Measurements from ENCODE around the gene LPP. TPM values are rescaled to one million over a fixed set of nuclear protein-coding genes. Genes with fewer than 3 reads are reported as not detected.
A peak's percentile ranks its signal among the peaks of the same experiment; 100 is the strongest.

Gene LPP
- total RNA-seq, 1 experiment from 2014 or later, result 264 TPM

- CTCF ChIA-PET, result no interaction called here
- TF ChIP-seq CTCF (IDR thresholded peaks at IDR 0.05; ENCODE audit: unreplicated experiment), result no peak
- no TSS peak for BruUV-seq (replicated peaks)
- no peak overlapping the region for H3K27ac Mint-ChIP-seq (ENCODE audit: unreplicated experiment)
- no peak overlapping the region for H3K4me3 Mint-ChIP-seq (ENCODE audit: low read depth, unreplicated experiment)
- H3K9me3 Mint-ChIP-seq (ENCODE audit: low read depth, unreplicated experiment), result no peaks in the 10 kb centered on the region
- intact Hi-C loops (cut with micrococcal nuclease; ENCODE audit: unreplicated experiment), result no loop called here
- no peak for DNase-seq
- peaks cover 7% of the 10 kb centered on the region for H3K4me1 Mint-ChIP-seq (ENCODE audit: low read depth, unreplicated experiment)
- H3K27me3 Mint-ChIP-seq (ENCODE audit: unreplicated experiment), result no peaks in the 10 kb centered on the region
- H3K36me3 Mint-ChIP-seq (ENCODE audit: insufficient read depth, unreplicated experiment), result peaks cover 11% of the 10 kb centered on the region
Measured at GRCh38 chr3:188488801-188489200, 334.8 kb downstream of the LPP start.

GRCh38 chr3:188489639-188490405 is 335.9 kb downstream of the LPP start:
- intact Hi-C loops (cut with micrococcal nuclease; ENCODE audit: unreplicated experiment), result no loop called here
- Mint-ChIP-seq H3K36me3 (ENCODE audit: insufficient read depth, unreplicated experiment) (peaks cover 11% of the 10 kb centered on the region), H3K27ac (ENCODE audit: unreplicated experiment) (peak overlapping the region; percentile 5), H3K9me3 (ENCODE audit: low read depth, unreplicated experiment) (no peaks in the 10 kb centered on the region), H3K4me1 (ENCODE audit: low read depth, unreplicated experiment) (peaks cover 7% of the 10 kb centered on the region), H3K4me3 (ENCODE audit: low read depth, unreplicated experiment) (no peak overlapping the region), H3K27me3 (ENCODE audit: unreplicated experiment) (no peaks in the 10 kb centered on the region)
- DNase-seq, result no peak
- BruUV-seq (replicated peaks), result no TSS peak
- no peak for TF ChIP-seq CTCF (IDR thresholded peaks at IDR 0.05; ENCODE audit: unreplicated experiment)
- CTCF ChIA-PET, result no interaction called here

GRCh38 chr3:188490416-188490815 is 336.5 kb downstream of the LPP start:
- H3K36me3 Mint-ChIP-seq (ENCODE audit: insufficient read depth, unreplicated experiment), result peaks cover 7% of the 10 kb centered on the region
- BruUV-seq (replicated peaks), result no TSS peak
- no peak overlapping the region for H3K27ac Mint-ChIP-seq (ENCODE audit: unreplicated experiment)
- H3K4me1 Mint-ChIP-seq (ENCODE audit: low read depth, unreplicated experiment), result peaks cover 7% of the 10 kb centered on the region
- intact Hi-C loops (cut with micrococcal nuclease; ENCODE audit: unreplicated experiment), result no loop called here
- DNase-seq, result no peak
- no peaks in the 10 kb centered on the region for H3K9me3 Mint-ChIP-seq (ENCODE audit: low read depth, unreplicated experiment)
- no peak overlapping the region for H3K4me3 Mint-ChIP-seq (ENCODE audit: low read depth, unreplicated experiment)
- no peaks in the 10 kb centered on the region for H3K27me3 Mint-ChIP-seq (ENCODE audit: unreplicated experiment)
- CTCF ChIA-PET, result interaction anchor here (0.6 kb wide), 1 partner anchor 156 kb away, joined by 4 read pairs; no protein-coding TSS in a partner anchor
- no peak for TF ChIP-seq CTCF (IDR thresholded peaks at IDR 0.05; ENCODE audit: unreplicated experiment)

GRCh38 chr3:188491276-188491687 is 337.3 kb downstream of the LPP start:
- H3K4me1 Mint-ChIP-seq (ENCODE audit: low read depth, unreplicated experiment), result peaks cover 7% of the 10 kb centered on the region
- BruUV-seq (replicated peaks), result no TSS peak
- DNase-seq, result no peak
- intact Hi-C loops (cut with micrococcal nuclease; ENCODE audit: unreplicated experiment), result no loop called here
- H3K27ac Mint-ChIP-seq (ENCODE audit: unreplicated experiment), result no peak overlapping the region
- H3K27me3 Mint-ChIP-seq (ENCODE audit: unreplicated experiment), result no peaks in the 10 kb centered on the region
- H3K9me3 Mint-ChIP-seq (ENCODE audit: low read depth, unreplicated experiment), result no peaks in the 10 kb centered on the region
- CTCF ChIA-PET, result no interaction called here
- no peak for TF ChIP-seq CTCF (IDR thresholded peaks at IDR 0.05; ENCODE audit: unreplicated experiment)
- no peak overlapping the region for H3K4me3 Mint-ChIP-seq (ENCODE audit: low read depth, unreplicated experiment)
- peaks cover 3% of the 10 kb centered on the region for H3K36me3 Mint-ChIP-seq (ENCODE audit: insufficient read depth, unreplicated experiment)
